HEK293 (cell line): ENCODE data around the gene LMO1.

Source experiments
- CTCF ChIA-PET: fragments of 350-600 bp; formaldehyde crosslinking; extraction: SDS; loops from one replicate; lab custom pipeline; 2021; ENCODE audit warnings: antibody characterized with exemption; lab: Yijun Ruan, JAX
- POLR2A ChIA-PET: fragments of 300-600 bp; formaldehyde crosslinking; extraction: SDS; loops from one replicate; lab custom pipeline; 2020; ENCODE audit warnings: antibody characterized with exemption, inconsistent platforms; lab: Yijun Ruan, JAX
- H3K27ac ChIP-seq: fragments of 200-500 bp; sonication (Bioruptor generic); 2 replicates; pipeline ENCODE4 v1.5.1; 2014; ENCODE audit warnings: low read depth, low read length, control low read depth, inconsistent platforms; ENCODE audit errors: extremely low read depth
- H3K36me3 ChIP-seq, 2 experiments: fragments of 200-500 bp in 1 of 2; sonication (Bioruptor generic) in 1 of 2; 1 replicate in 1 of 2; 2 replicates in 1 of 2; pipeline ENCODE4 v1.5.1; 2014 to 2017; ENCODE audit warnings: inconsistent platforms in 2 of 2, low read length in 2 of 2; ENCODE audit not compliant: control insufficient read depth in 2 of 2, insufficient read depth in 1 of 2
- H3K4me1 ChIP-seq: fragments of 200-500 bp; sonication (Bioruptor generic); 2 replicates; pipeline ENCODE4 v1.5.1; 2014; ENCODE audit warnings: mild to moderate bottlenecking, low read length, inconsistent platforms; ENCODE audit not compliant: control insufficient read depth, insufficient read depth
- H3K4me3 ChIP-seq: 2 replicates; pipeline ENCODE4 v1.5.1; 2011; ENCODE audit warnings: low read depth, mild to moderate bottlenecking, control low read depth, low read length, moderate library complexity
- H3K9me3 ChIP-seq: fragments of 200-500 bp; sonication (Bioruptor generic); 2 replicates; pipeline ENCODE4 v1.5.1; 2014; ENCODE audit warnings: low read depth, low read length, inconsistent platforms; ENCODE audit not compliant: control insufficient read depth, insufficient read depth
- GLIS1 ChIP-seq: fragments of 450-650 bp; formaldehyde crosslinking; IDR thresholded peaks from 2 replicates; pipeline ENCODE4 v1.5.1; 2016; ENCODE audit warnings: missing biosample characterization, missing genetic modification characterization
- KLF17 ChIP-seq: fragments of 450-650 bp; formaldehyde crosslinking; IDR thresholded peaks from 2 replicates; pipeline ENCODE4 v1.5.1; 2016; ENCODE audit warnings: missing biosample characterization, missing genetic modification characterization
- KLF8 ChIP-seq: fragments of 450-650 bp; formaldehyde crosslinking; IDR thresholded peaks from 2 replicates; pipeline ENCODE4 v1.5.1; 2016; ENCODE audit warnings: missing biosample characterization, missing genetic modification characterization
- OSR2 ChIP-seq: fragments of 450-650 bp; formaldehyde crosslinking; IDR thresholded peaks from 2 replicates; pipeline ENCODE4 v1.5.1; 2016; ENCODE audit warnings: missing biosample characterization, missing genetic modification characterization
- SP7 ChIP-seq: fragments of 450-650 bp; formaldehyde crosslinking; IDR thresholded peaks from 2 replicates; pipeline ENCODE4 v1.5.1; 2016; ENCODE audit warnings: missing biosample characterization, missing genetic modification characterization
- ZBTB7A ChIP-seq: fragments of 450-650 bp; formaldehyde crosslinking; IDR thresholded peaks from 2 replicates; pipeline ENCODE4 v1.5.1; 2016; ENCODE audit warnings: low read depth, missing biosample characterization, missing genetic modification characterization
- ZBTB8A ChIP-seq: fragments of 450-650 bp; formaldehyde crosslinking; IDR thresholded peaks from 2 replicates; pipeline ENCODE4 v1.5.1; 2016; ENCODE audit warnings: missing biosample characterization, missing genetic modification characterization
- ZNF121 ChIP-seq: fragments of 450-650 bp; formaldehyde crosslinking; IDR thresholded peaks from 2 replicates; pipeline ENCODE4 v1.5.1; 2016; ENCODE audit warnings: missing biosample characterization, missing genetic modification characterization
- ZNF175 ChIP-seq: fragments of 450-650 bp; formaldehyde crosslinking; IDR thresholded peaks from 2 replicates; pipeline ENCODE4 v1.5.1; 2016; ENCODE audit warnings: missing biosample characterization, missing genetic modification characterization
- ZNF221 ChIP-seq: fragments of 450-650 bp; formaldehyde crosslinking; IDR thresholded peaks from 2 replicates; pipeline ENCODE4 v1.5.1; 2017; ENCODE audit warnings: missing biosample characterization, missing genetic modification characterization, borderline replicate concordance
- ZNF223 ChIP-seq: fragments of 450-650 bp; formaldehyde crosslinking; IDR thresholded peaks from 2 replicates; pipeline ENCODE4 v1.5.1; 2016; ENCODE audit warnings: missing biosample characterization, missing genetic modification characterization
- ZNF335 ChIP-seq: fragments of 450-650 bp; formaldehyde crosslinking; conservative IDR thresholded peaks from 2 replicates; pipeline ENCODE4 v1.5.1; 2016; ENCODE audit warnings: missing biosample characterization, missing genetic modification characterization
- ZNF426 ChIP-seq: fragments of 450-650 bp; formaldehyde crosslinking; IDR thresholded peaks from 2 replicates; pipeline ENCODE4 v1.5.1; 2017; ENCODE audit warnings: missing biosample characterization, missing genetic modification characterization, mild to moderate bottlenecking, inconsistent platforms, moderate library complexity
- ZNF529 ChIP-seq: fragments of 450-650 bp; formaldehyde crosslinking; IDR thresholded peaks from 2 replicates; pipeline ENCODE4 v1.5.1; 2017; ENCODE audit warnings: missing genetic modification characterization, missing biosample characterization; ENCODE audit not compliant: insufficient replicate concordance
- ZNF558 ChIP-seq: fragments of 450-650 bp; formaldehyde crosslinking; IDR thresholded peaks from 2 replicates; pipeline ENCODE4 v1.5.1; 2016; ENCODE audit warnings: missing biosample characterization, missing genetic modification characterization
- ZNF654 ChIP-seq: fragments of 450-650 bp; formaldehyde crosslinking; IDR thresholded peaks from 2 replicates; pipeline ENCODE4 v1.5.1; 2016; ENCODE audit warnings: low read depth, missing biosample characterization, missing genetic modification characterization
- ZNF658 ChIP-seq: fragments of 450-650 bp; formaldehyde crosslinking; IDR thresholded peaks from 2 replicates; pipeline ENCODE4; 2016; ENCODE audit warnings: missing biosample characterization, missing genetic modification characterization

The LMO1 gene

GRCh38 chr11:8229299-8230177, 34.1 kb downstream of the LMO1 start (continued):
- no peak for TF ChIP-seq ZNF654
- TF ChIP-seq ZNF175 = no peak
- TF ChIP-seq KLF8 = peak; percentile 67; the same call in 1 of the 2 replicates
- no peak for TF ChIP-seq ZNF558
- TF ChIP-seq ZNF223 = no peak

- ChIA-PET POLR2A (interaction anchor here (0.9 to 2.1 kb wide), 2 partner anchors 35 to 108 kb away, joined by 3 to 10 read pairs; partner anchors contain the start of gene LMO1), CTCF (interaction anchor here (0.6 to 5.6 kb wide), 8 partner anchors 8 to 736 kb away, joined by 3 to 75 read pairs (median 6); partner anchors contain the start of genes LMO1 and TMEM9B)
- no peak overlapping the region for H3K4me3 ChIP-seq
- H3K4me1 ChIP-seq = peaks cover 2% of the 10 kb centered on the region; the same call in 1 of the 2 replicates
- H3K27ac ChIP-seq = no peak overlapping the region
- H3K36me3 ChIP-seq = no peaks in the 10 kb centered on the region
- no peak for TF ChIP-seq ZNF426 (tag by site-specific recombination)
- no peak for TF ChIP-seq KLF17 (tag by site-specific recombination)
- TF ChIP-seq ZNF658 (tag by site-specific recombination) = no peak
- TF ChIP-seq ZNF654 = no peak
- TF ChIP-seq ZNF221 (tag by site-specific recombination) = no peak
- no peaks in the 10 kb centered on the region for H3K9me3 ChIP-seq
Measured at GRCh38 chr11:8228231-8228630, 35.4 kb downstream of the LMO1 start.

- no peak overlapping the region for H3K27ac ChIP-seq
- H3K9me3 ChIP-seq = no peaks in the 10 kb centered on the region
- TF ChIP-seq ZBTB7A (tag by site-specific recombination) = no peak
- TF ChIP-seq SP7 (tag by site-specific recombination) = 0 out of 2 replicates have a peak, but pooled peaks have one; percentile 50
- TF ChIP-seq OSR2 (tag by site-specific recombination) = 0 out of 2 replicates have a peak, but pooled peaks have one; percentile 28
- TF ChIP-seq GLIS1 (tag by site-specific recombination) = peak; percentile 14; the same call in 1 of the 2 replicates
- TF ChIP-seq ZNF121 (tag by site-specific recombination) = peak; percentile 86
- TF ChIP-seq ZBTB8A = peak; percentile 32; the same call in 1 of the 2 replicates
- TF ChIP-seq ZNF335 = peak; percentile 55
- TF ChIP-seq ZNF529 (tag by site-specific recombination) = no peak
- ChIA-PET POLR2A (no interaction called here), CTCF (interaction anchor here (0.7 to 5.6 kb wide), 5 partner anchors 8 to 376 kb away, joined by 3 to 75 read pairs (median 6); partner anchors contain the start of gene LMO1)
- H3K36me3 ChIP-seq = no peaks in the 10 kb centered on the region
- H3K4me3 ChIP-seq = no peak overlapping the region
- peaks cover 2% of the 10 kb centered on the region; the same call in 1 of the 2 replicates for H3K4me1 ChIP-seq
Measured at GRCh38 chr11:8227156-8228152, 36.2 kb downstream of the LMO1 start.
